ENCODE results near the gene GIPR.

Gene GIPR

GRCh38 chr19:45664575-45664974, 3.4 kb upstream of the GIPR start:
- H3K4me3 ChIP-seq (ENCODE audit: low read length), result no peak overlapping the region
- DNase-seq (ENCODE audit: low read depth), result peak; percentile 14
- no peak for TF ChIP-seq CTCF (conservative IDR thresholded peaks at IDR 0.05; ENCODE audit: low read length)

- H3K4me3 ChIP-seq (ENCODE audit: low read length), result peak overlapping the region; percentile 63
- DNase-seq (ENCODE audit: low read depth), result no peak
- no peak for TF ChIP-seq CTCF (conservative IDR thresholded peaks at IDR 0.05; ENCODE audit: low read length)
Observed at GRCh38 chr19:45668342-45668871, 386 bp downstream of the GIPR start.

GRCh38 chr19:45670670-45671453, 2.8 kb downstream of the GIPR start:
- DNase-seq (ENCODE audit: low read depth), result peak; percentile 42
- H3K4me3 ChIP-seq (ENCODE audit: low read length), result no peak overlapping the region
- TF ChIP-seq CTCF (conservative IDR thresholded peaks at IDR 0.05; ENCODE audit: low read length), result no peak

GRCh38 chr19:45674946-45675345, 6.9 kb downstream of the GIPR start:
- DNase-seq (ENCODE audit: low read depth), result no peak
- no peak overlapping the region for H3K4me3 ChIP-seq (ENCODE audit: low read length)
- TF ChIP-seq CTCF (conservative IDR thresholded peaks at IDR 0.05; ENCODE audit: low read length), result no peak

GRCh38 chr19:45676851-45677263, 8.8 kb downstream of the GIPR start:
- DNase-seq (ENCODE audit: low read depth), result no peak
- H3K4me3 ChIP-seq (ENCODE audit: low read length), result peak overlapping the region; percentile 22; the same call in 1 of the 2 replicates
- no peak for TF ChIP-seq CTCF (conservative IDR thresholded peaks at IDR 0.05; ENCODE audit: low read length)

GRCh38 chr19:45677351-45678230, 9.6 kb downstream of the GIPR start:
- peak; percentile 58 for DNase-seq (ENCODE audit: low read depth)
- H3K4me3 ChIP-seq (ENCODE audit: low read length), result peak overlapping the region; percentile 5

More at GRCh38 chr19:45677351-45678230, 9.6 kb downstream of the GIPR start:
- no peak for TF ChIP-seq CTCF (conservative IDR thresholded peaks at IDR 0.05; ENCODE audit: low read length)

All from AG10803 (cell line).